Raji (cell line): ENCODE results near the gene ZFYVE28.

Experiments
- POLR2A ChIP-seq: IDR thresholded peaks from 2 replicates; pipeline ENCODE4 v1.6.1; 2011; ENCODE audit warnings: low read depth, low read length, control low read depth; ENCODE audit not compliant: insufficient read depth

ZFYVE28 gene

GRCh38 chr4:2450394-2451035, 32.1 kb upstream of the ZFYVE28 start:
- no peak for TF ChIP-seq POLR2A

DNA sequence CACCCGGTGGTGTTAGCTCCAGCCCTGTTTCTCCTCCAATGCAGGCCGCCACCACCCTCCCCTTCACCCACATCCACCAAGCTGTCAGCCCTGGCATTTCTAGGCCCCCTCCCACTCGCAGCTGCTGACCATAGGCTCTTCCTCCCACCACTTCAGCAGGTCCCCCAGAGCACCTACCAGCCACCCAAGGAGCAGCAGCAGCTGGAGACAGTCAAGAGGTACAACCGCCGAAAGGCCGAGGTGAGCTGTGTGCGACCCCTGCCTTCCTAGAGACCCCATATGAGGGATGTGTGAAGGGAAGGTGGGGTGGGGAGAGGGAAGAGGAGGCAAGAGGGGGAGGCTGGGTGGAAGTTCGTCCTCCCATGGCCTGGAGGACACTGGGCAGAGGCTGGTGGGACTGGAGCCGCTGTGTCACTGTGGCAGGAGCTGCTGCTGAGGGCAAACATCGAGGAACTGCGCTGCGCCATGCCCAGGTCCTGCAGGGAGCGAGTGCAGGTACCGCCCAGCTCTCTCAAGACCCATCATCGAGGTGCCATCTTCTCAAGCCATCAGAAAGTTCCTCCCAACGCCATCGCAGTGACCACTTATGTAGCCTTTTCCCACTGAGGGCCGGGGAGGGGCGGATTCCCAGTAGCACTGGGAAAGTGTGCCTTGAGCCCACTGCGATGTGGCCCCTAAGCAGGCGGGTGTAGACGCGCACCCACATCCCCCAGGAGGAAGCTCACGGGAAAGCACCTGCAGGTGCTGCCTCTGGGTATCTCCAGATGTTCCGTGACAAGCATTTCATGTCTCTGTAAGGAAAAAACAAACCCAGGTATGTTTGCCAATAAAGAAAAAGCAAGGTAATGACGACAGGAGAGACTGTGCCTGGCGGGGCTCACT, 31.3 kb upstream of the ZFYVE28 start:
- TF ChIP-seq POLR2A = no peak

DNA sequence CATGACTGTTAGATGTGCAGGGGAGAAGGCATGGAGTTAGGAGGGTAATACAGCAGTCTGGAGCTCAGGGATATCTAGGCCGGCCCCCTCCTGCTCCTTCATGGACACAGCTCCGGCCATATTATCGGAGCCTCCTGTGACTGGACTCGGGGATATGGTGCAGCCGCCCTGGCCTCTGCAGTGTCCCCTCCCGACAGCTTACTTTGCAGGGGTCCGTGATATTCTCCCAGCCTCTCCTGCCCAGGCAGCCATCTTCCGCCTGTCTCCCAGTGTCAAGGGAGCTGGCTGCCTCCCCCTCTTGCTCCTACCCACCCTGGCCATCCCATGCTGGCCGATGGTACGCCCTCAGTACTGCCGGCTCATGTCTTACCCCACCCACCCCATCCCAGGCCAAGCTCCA, 30.6 kb upstream of the ZFYVE28 start:
- TF ChIP-seq POLR2A = no peak

DNA sequence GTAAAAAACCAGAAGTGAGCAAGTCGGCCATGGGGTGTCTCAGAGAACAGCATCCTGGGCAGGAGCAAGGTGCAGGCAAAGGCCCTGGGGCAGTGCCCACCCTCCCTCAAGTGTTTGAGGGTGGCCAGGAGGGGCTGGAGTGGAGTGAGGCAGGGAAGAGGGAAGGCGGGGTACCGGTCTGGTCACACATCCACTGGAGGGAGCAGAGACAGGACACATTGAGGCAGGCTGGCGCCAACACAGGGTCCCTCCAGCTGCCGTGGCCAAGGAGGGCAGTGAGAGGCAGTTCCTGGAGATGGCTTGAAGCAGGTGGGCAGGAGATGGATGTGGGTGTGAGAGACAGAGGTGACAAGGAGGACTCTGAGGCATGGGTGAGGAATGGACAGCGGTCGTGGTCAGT, 30.1 kb upstream of the ZFYVE28 start:
- no peak for TF ChIP-seq POLR2A

DNA sequence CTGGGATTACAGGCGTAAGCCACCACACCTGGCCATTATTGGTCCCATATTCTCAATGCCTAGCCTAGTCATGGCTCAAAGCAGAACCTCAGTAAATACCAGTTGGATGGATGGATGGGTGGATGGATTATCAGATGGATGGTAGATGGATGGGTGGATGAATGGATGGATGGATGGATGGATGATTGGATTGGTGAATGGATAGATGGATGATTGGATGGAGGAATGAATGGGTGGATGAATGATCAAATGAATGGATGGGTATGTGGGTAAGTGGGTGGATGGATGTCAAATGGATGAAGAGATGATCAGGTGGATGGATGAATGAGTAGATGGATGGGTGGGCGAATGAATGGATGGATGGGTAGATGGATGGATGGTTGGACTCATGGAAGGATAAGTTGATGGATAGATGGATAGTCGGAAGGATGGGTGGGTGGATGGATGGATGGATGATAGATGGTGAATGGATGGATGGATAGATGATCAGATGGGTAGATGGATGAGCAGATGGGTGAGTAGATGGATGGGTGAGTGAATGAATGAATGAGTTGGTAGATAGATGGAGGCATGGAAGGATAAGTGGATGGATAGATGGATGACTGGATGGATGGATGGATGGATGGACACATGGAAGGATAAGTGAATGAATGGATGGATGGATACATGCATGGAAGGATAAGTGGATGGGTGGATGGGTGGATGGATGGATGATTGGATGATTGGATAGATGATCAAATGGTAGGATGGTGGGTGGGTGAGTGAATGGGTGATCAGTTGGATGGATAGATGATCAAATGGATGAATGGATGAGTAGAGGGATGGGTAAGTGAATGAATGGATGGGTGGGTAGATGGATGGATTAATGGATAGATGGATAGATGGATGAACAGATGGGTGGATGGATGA, 28.5 kb upstream of the ZFYVE28 start:
- TF ChIP-seq POLR2A = no peak

GRCh38 chr4:2445571-2445970, 27.1 kb upstream of the ZFYVE28 start:
- TF ChIP-seq POLR2A = no peak

DNA sequence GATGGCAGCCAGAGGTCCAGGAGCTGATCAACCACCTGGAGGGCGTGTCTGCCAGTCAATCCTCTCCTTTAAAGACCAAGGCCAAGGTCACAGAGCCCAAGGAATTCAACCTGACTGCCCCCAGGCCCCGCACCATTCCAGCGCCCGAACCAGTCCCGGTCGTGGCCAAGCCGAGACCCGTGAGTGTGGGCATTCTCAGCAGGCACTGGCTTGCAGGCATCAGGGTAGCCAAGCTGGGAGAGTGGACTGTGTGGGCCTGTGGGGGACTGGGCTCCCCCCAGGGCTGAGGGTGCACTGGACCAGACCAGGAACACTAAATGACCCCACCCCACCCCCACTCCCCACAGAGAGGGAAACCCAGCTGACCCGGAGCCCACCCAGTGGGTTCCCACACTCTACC, 26.7 kb upstream of the ZFYVE28 start:
- no peak for TF ChIP-seq POLR2A

DNA sequence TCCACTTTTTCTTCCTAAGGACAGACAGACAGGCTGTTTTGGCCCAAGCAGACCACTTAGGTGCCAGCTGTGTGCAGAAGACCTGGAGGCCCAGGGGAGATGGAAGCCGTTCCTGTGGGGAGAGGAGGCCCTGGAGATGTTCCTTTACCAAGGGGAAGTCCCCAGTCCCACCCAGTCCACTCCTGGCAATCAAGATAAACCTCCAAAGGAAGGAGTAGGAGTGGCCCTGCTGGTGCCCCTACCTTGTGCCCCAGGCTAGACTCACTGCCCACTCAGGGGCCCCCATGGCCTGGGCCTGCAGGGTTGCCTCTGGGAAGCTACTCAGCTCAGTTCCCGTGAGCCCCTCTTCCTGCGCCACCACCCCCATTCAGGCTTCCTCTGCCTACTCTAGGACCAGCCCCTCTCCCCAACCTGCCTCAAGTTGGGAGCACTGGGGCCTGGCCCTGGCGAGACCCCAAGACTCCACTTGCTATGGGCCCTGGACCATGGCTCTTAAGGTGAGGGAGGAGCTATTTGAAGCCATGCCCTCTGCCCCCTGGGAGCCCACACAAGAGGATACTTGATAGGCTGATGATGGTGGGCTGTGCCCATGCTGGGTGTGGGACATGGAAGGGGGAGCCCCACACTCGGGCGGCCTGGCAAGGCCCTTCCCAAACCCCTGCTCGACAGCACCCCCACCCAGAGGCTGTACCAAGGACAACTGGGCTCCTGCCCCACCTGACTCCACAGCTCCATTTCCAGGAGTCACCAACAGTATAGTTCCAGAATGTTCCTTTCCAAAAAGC, 25.7 kb upstream of the ZFYVE28 start:
- no peak for TF ChIP-seq POLR2A

DNA sequence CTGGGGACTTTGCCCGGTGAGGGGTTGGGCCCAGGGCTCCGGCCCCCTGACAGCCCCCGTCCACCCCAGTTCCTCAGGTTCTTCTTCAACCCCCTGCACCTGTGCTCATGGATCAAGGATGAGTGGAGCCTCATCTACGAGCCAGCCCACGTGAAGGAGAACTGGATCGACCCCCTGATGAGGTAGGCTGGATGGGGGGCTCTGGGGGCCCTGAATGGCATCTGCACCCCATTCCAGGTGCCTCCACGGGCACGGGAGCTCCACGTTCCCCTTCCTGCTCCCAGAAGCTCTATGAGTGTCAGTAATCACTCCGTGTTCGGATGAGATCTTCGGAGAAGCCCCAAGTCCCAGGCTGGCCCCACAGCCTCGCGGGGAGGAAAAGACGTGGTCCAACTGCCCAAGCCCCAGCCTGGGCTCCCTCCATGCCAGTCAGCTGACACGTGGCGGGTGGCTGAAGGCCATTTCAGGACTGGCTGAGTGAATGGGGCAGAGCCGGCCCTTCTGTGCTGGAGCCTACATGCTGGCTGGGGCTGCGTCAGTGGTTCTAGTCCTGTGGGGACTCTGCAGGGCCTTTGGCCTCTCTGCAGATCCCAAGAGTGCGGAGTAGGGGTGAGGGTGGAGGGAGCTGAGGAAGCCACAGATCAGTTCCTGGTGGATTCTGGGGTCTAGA, 24.8 kb upstream of the ZFYVE28 start:
- TF ChIP-seq POLR2A = no peak

- no peak for TF ChIP-seq POLR2A
These were observed 23.9 kb upstream of the ZFYVE28 start for GRCh38 chr4:2442175-2442993.

GRCh38 chr4:2441393-2442174, 23.1 kb upstream of the ZFYVE28 start:
- TF ChIP-seq POLR2A = no peak
